Suppressor macrophage treated with lipopolysaccharide for 1 hour (primary cell): ENCODE results near the gene SLC16A10.
"Not testable (repeated sequence)": the region's sequence is repeated elsewhere in the genome, so short reads cannot be mapped to it uniquely, and the experiment has no call there.

Experiments used
- DNase-seq, 3 donors: peaks; one replicate each; pipeline ENCODE4 v3.0.0-alpha.2; 2020 to 2022

The SLC16A10 gene, protein sequence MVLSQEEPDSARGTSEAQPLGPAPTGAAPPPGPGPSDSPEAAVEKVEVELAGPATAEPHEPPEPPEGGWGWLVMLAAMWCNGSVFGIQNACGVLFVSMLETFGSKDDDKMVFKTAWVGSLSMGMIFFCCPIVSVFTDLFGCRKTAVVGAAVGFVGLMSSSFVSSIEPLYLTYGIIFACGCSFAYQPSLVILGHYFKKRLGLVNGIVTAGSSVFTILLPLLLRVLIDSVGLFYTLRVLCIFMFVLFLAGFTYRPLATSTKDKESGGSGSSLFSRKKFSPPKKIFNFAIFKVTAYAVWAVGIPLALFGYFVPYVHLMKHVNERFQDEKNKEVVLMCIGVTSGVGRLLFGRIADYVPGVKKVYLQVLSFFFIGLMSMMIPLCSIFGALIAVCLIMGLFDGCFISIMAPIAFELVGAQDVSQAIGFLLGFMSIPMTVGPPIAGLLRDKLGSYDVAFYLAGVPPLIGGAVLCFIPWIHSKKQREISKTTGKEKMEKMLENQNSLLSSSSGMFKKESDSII

DNA sequence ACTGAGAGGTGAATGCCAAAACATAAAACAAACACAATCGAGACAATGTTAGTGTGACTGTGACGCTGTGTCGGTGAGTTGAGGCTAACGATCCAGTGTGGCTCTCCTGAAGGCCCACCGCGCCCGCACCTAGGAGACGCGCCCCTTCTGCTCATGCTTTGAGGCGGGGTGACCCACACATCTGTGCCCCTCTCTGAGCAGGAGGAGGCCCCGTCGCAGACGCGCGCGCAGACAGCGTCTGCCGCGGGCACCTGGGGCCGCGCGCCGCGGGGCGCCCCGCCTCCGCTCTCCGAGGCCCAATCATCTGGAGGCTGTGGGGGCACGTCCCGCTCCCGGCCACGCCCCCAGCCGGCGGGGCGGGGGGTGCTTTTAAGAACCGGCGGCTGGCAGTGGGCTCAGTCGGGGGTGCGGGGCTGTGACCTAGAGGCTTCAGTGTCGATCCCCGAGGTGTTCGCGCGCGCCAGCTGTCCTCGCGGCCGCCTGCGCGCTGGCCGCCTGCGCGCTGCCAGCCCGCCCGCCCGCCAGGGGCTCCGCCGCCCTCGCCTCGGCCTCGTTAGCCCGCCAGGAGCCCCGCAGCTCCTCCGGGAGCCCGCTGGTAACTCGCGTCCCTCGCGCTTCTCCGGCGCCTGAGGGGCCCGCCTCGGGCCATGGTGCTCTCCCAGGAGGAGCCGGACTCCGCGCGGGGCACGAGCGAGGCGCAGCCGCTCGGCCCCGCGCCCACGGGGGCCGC, at the start of gene SLC16A10:
Gene SLC16A10 (plus strand): TSS at position 398 of the 730 bp plus-strand sequence. CDS start 250 bp downstream, at position 648.
- DNase-seq = peak; percentile 66 to 81 (median 66)

DNA sequence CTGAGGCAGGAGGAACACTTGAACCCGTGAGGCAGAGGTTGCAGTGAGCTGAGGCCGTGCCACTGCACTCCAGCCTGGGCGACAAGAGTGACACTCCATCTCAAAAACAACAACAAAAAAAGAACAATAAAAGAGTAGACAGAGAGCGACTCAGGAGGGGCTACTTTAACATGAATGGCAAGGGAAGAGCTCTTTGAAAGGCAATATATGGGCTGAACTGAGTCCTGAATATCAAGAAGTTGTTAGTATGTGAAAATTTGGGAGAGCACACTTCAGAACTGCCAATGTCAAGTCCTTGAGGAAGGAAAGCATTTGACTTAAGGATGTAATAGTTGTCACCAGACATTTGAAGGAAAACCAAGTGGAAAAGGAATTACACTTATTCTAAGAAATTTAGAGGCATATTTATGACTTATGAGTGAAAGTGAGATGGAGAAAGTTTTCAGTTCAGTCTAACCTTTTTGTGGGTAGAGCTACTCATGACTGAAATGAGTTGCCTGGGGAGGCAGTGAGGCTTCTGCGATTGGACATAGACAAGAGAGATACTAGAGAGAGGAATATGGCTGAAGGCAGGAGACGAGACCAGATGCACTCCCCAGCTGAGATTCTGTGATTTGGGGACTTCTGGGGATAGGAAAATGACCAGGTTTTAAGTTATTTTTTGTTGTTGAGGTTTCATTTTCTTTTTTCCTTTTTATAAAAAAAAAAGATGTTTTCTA, 48.6 kb upstream of the SLC16A10 start:
- DNase-seq = no peak

DNA sequence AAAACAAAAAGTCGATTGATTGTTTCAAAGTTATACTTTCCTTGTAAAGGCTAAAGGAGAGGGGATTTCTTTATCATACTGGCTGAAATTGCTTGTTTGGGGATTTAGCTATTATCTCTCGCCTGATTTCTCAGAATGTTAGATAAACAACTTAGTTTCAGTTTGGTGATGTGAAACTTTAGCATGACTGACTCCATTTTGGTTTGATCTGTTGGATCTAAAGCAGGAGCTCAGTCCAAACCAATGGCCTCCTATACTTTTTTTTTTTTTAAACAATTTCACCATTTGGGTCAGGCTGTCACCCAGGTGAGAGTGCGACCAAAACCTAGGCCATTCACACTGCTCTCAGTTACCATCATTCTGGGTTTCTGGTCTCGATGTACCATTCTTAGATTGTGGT, 45.4 kb upstream of the SLC16A10 start:
- no peak for DNase-seq

DNA sequence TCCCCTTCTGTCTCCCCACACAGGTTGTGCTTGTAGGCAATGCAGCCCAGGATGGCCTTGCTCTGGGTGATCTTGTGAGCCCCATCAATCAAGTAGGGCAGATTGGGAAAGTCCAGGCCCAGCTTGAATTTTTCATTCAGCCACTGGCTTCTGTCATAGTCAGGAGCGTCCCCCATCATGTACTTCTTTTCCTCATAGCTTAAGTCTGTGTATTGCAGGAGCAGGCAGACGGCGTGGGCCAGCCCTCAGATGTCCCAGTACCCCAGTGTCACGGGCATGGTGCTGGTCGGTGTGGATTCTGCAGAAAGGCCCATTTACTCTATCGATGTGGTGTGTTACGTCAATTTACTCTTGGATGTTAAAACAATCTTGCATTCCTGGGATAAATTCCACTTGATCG, 40.1 kb upstream of the SLC16A10 start:
- DNase-seq = no peak

DNA sequence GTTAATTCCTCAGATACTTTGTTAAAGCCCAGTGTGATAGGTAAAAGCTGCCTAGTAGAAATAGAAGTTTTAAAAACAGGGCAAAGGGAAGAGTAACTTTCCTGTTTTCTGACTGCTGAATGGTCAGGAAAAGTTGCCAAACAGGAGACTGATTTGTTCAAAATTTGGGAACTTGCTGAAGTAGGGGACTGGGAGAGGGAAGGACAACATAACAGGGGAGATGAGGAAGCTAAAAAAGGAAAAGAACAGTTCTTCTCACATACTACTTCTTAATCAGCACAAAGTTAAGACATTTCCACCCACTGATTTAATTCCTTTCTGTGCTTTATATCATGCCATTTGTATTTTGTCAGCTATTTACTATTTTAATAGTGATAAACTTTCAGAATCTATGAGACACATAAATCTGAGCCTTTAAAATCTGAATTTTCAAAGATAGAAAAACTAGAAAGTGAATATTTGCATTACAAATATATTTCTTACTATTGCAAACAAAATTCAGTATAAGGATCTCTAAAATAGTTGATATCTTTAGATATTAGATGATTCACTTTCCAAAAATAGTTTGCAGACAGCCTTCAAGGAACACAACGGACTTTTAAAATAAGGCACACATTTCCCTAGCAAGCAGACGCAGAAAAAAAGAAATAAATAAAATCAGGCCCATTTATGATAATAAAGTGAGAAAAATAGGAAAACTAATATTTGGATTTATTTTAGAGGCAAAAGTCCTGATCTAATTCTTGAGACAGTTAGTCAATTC, 36.9 kb upstream of the SLC16A10 start:
- peak; percentile 19 to 44 (median 31) for DNase-seq

DNA sequence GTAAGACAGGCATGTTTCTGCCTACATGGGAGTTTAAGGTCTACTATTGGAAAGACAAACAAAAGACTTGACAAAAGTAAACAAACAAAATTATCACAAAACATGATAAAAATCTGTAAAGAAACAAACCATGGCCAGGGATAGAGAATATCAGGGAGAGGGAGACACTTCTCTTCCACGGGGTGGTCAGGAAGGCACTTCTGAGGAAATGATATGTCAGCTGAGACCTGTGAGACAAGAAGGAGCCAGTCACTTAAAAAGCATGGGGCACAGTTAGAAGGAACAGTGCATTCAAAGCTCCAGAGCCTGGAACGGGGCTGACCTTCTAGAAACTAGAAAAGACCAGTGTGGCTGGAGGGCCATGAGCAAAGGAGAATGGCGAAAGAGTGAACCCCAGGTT, 35.1 kb upstream of the SLC16A10 start:
- no peak for DNase-seq

DNA sequence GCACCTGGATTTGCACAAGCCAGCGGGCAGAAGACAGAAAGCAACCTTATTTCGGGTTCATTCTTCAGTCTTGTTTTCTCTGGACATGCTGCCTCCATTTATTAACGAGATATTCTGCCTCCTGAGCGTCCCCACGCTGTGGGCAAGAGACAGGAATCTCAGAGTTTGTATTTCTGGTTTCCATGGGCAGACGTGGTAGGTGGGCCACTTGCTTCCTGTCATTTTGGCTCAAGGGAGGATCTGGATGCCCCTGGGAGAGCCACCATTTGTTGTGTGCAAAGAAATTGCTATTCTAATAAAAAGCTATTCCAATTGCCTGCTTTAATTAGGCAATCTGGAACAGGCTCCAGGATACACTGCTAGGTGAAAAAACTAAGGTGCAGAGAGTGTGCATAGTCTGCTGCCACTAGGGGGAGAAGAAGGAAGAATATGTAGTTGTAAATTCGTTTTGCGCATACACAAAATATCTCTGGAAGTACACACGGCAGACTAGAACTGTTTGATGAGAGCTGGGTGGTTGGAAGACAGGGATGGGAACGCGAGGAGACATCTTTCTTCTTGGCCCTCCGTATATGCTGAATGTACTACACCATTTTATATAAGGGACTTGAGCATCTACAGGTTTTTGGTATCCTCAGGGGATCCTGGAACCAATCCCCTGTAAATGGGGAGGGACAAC, 30.1 kb upstream of the SLC16A10 start:
- peak; percentile 67 to 69 (median 67) for DNase-seq

DNA sequence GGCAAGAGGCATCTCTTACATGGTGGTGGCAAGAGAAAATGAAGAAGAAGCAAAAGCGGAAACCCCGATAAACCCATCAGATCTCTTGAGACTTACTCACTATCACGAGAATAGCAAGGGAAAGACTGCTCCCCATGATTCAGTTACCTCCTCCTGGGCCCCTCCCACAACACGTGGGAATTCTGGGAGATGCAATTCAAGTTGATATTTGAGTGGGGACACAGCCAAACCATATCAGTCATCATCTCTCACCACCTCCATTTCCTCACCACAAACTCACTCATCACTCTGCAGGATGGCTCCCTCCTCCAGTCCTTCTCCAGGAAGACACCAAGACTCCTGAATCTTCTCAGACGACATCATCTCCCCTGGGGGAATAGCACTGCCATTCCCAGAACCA, 25.8 kb upstream of the SLC16A10 start:
- DNase-seq = peak; percentile 39 to 64 (median 42)

DNA sequence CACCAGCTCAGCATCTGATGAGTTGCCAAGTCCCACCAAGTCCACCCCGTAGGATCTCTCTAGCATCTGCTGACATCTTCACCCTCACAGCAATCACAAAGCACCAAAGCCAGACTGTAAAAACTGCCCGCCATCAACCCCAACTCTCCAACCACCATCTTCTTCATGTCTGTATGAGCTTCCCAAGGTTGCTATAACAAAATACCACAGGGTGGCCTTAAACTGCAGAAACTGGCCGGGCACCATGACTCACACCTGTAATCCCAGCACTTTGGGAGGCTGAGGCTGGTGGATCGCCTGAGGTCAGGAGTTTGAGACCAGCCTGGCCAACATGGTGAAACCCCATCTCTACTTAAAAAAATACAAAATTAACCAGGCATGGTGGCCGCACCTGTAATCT, 25.3 kb upstream of the SLC16A10 start:
- not testable (repeated sequence) for DNase-seq

DNA sequence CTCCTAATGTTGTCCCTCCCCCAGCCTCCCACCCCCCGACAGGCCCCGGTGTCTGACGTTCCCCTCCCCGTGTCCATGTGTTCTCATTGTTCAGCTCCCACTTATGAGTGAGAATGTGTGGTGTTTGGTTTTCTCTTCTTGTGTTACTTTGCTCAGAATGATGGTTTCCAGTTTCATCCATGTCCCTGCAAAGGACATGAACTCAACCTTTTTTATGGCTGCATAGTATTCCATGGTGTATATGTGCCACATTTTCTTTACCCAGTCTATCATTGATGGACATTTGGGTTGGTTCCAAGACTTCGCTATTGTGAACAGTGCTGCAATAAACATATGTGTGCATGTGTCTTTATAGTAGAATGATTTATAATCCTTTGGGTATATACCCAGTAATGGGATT, 24.4 kb upstream of the SLC16A10 start:
- DNase-seq = not testable (repeated sequence)

DNA sequence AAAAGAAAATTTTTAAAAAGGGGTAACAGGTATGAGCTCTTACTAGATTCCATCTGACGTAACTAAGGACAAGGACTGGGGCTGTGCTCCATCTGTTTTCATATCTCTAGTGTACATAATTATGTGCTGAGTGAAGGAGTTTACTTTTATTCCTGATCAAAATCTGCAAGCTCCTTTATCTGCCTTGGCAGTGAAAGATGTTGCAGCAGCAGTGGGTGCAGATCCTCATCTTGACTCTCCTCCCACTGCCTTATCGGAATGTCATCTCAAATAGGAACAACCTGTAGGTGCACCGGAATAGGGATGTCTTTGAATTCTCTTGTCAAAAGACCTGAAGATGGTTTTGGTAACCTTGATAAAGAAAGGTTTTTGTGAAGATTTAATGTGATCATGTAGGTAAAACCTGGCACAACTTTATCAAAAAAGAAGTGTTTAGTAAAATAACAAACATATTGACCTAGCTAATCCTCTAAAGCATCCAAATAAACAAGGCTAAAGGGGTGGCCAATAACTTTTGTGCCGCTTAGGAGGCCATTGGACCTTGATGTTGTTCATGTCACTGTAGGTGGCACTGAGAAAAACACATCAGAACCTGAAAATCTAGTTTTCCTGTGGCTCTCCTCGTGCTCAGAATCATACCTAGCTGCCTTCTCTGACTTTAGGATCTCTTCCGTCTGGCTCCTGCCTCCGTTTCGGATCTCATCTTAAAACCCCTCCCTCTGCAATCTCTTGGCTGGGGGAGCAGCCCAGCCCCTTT, 19.0 kb upstream of the SLC16A10 start:
- DNase-seq = no peak

DNA sequence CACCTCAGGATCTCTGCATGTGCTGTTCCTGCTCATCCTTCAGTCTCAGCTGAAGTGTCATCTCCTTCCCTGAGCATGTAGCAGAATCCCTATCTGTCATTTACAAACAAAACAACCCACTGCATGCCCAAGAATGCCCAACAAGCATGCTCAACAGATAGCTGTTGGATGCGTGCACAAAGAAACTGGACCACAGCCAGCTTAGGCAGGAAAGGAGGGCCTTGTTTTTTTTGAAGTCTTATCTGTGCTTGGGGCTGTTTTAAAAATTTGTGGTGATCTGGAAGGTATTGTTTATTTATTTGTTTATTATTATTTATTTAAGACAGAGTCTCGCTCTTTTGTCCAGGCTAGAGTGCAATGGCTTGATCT, 18.5 kb upstream of the SLC16A10 start:
- DNase-seq = no peak

DNA sequence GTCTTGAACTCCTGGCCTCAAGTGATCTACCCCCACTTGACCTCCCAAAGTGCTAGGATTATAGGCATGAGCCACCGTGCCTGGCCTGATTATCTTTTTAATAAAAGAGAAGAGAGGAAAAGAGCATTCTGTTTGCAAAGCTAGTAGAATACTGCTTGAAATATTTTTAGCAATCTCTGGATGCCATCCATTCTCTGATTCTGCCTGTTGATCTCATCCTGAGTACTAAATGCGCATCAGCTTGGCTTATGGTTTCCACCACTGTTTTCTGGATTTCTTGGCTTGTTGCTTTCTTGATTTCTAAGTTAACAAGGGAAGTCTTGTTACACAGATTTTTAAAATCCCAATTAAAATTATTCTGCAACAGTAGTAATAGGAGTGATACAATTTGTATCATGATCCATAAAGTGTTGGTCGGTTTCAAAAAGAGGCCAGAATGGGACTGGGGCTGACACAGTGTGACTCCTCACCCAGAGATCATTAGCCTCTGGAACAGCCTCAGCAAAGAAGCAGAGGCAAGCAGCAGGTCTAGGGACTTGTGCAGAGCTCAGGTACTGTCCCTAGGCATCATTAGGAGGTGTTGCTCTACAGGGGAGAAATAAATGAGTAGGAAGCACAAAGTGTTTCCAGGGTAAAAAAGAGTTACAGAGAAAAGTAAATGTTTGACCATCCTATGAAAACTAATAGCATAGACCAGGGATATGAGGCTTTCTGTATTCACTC, 17.8 kb upstream of the SLC16A10 start:
- no peak for DNase-seq

DNA sequence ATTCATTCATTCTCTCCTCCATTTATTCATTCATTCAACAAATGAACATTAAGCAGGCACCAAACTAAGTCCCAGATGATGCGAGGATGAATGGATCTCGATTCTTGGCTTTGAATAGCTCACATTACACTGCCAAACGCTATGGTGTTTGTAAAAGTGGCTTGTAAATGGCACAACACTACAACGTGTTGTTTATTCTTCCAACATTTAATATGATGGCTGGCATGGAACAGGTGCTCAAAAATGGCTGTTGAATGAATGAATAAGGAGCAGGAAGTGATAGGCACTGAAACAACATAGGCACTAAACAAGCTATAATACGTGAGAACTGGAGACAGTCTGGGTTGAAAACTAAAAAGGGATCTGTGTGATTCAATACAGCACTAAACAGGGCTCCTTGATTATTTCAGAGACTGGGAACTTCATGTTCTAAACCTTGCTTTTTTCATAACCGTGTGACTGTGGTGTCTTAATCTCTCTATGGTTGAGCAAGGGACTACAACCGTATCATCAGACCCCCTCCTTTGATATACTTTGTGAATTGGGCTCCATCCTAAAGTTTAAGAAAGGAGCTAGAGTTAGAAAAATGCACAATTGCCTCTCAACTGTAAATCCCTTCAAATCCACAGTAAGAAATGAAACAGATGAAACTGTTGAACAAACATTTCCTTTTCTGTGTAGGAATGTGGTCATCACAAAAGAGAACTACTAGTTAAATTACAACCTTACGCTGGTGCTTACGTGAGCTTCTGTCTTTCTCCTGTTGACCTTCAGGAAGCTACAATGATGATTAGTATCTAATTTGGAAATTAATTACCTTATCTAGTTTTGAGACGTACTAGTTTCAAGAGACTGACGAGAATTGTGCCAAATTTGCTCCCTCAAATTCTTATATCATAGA, 16.9 kb upstream of the SLC16A10 start:
- peak; percentile 28 to 46 (median 42) for DNase-seq

DNA sequence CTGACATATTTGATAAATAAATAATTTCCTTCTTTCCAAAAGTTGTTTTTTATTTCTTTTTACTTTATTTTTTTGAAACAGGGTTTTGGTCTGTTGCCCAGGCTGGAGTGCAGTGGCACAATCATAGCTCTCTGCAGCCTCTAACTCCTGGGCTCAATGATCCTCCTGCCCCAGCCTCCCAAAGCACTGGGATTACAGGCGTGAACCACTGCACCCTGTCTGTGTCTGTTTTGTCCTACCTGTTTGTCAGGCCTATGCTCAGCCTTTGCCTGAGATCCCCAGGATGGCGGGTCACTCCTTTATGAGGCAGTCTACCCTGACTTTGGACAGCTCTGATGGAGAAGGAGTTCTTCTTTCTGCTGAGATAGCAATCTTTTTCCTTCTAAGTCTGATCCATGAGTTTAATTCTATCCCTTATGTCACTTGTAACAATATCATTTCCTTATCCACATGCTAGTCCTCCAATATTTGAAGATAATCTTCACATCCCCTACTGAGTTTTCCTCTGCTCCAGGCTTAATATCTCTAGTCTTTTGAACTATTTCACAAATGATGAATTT, 14.4 kb upstream of the SLC16A10 start:
- DNase-seq = no peak

DNA sequence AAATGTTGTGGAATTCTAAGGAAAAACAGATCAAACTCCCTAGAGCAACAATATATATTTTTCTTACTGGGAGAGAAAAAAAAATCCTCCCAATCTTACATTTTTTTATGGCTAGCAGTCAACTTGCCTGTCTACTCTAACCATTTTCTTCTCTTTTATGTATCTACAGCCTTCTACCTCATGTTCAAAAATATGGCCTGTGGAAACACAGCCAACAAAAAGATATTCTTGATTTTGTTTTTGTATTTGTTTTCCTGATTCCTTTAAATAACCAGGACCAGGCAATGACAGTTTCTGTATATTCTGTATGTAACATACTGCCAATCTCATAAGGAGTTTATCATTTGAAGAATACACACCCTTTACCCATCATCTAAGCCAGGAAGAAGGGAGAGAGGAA, 13.0 kb upstream of the SLC16A10 start:
- no peak for DNase-seq

DNA sequence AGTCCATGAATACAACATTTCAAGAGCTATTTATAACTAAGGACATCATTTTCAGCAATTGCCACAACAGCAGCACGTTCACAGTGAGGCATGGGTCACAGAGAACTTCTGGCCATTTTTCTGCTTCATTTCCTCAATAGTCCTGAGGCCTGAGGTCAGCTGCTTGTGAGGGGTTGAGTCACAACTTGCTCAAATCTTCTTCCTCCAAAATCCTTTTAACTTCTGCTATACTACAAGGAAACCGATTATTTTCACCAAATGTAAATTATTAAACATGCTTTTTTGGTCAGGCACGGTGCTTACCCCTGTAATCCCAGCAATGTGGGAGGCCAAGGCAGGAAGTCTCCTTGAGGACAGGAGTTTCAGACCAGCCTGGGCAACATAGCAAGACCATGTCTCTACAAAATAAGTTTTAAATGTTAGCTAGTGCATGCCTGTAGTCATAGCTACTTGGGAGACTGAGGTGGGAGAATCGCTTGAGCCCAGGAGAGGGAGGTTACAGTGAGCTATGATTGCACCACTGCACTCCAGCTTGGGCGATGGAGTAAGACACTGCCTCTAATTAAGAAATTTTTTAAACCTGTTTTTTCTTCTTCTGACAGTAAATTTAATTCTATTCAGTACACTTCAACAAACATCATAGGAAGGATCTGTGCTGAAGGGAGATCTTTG, 11.1 kb upstream of the SLC16A10 start:
- peak; percentile 86 to 95 (median 94) for DNase-seq

DNA sequence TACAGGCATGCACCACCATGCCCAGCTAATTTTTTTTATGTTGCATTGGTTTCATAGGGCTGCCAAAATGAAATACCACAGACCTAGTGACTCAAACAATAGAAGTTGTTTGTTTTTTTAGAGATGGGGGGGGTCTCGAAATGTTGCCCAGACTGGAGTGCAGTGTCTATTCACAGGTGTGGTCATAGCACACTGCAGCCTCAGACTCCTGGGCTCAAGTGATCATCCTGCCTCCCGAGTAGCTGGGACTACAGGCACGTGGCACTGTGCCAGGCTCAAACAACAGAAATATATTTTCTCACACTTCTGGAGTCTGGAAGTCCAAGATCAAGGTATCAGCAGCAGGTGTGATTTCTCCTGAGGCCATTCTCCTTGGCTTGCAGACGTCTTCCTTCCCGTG, 6.6 kb upstream of the SLC16A10 start:
- no peak for DNase-seq
